ENCODE data around the gene VAC14.

VAC14 gene

DNA sequence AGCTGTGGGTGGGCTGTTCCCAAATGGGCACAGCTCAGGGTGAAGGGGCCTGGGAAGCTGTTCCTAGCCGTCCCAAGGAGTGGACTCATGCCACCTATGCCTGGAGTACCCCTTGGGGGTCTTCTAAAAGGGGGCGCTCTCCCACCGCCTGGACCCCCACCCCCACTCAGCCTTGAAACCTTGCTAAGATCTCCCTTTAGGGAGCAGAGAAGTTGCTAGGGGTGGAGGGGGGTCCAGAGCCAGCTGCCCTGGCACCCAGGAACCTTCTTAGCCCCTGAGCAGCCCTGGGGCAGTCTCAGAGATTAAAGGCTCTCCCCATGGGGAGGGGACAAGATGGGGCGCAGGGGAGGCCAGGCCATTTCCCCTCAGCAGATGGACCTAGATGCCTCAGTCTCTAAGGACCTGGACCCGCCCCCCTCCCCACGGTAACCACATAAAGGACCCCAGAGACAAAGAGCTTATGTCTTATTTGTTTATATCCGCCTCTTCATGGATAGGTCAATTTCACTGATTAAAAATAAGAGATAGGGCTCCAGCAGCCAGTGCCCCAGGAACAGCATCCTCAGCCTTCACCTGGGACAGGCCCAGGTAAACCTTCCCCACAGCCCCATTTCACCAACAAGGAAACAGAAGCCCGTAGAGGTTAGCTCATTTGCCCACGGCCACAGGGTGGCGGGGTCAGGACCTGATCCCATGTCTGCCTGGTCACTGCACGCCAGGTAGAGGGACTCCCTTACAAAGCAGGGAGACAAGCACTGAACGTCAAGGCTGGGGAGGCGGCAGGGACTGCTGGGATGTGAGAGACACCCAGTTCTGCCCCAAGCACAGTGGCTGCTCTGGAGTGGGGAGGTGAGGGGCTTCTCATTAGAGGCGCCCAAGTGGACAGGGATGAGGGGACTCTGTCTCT lies 118.5 kb downstream of the VAC14 start:
- Mint-ChIP-seq H3K27me3 (no peaks in the 10 kb centered on the region), H3K4me3 (no peak overlapping the region), H3K27ac (ENCODE audit: low read depth) (no peak overlapping the region), H3K9me3 (no peaks in the 10 kb centered on the region), H3K36me3 (ENCODE audit: insufficient read depth) (peaks cover 8% of the 10 kb centered on the region), H3K4me1 (peaks cover 15% of the 10 kb centered on the region)
- ATAC-seq (replicated peaks; ENCODE audit: extremely low read depth, poor library complexity, severe bottlenecking) (no peak), DNase-seq (ENCODE audit: low spot score in 2 of 2) (no peak)

DNA sequence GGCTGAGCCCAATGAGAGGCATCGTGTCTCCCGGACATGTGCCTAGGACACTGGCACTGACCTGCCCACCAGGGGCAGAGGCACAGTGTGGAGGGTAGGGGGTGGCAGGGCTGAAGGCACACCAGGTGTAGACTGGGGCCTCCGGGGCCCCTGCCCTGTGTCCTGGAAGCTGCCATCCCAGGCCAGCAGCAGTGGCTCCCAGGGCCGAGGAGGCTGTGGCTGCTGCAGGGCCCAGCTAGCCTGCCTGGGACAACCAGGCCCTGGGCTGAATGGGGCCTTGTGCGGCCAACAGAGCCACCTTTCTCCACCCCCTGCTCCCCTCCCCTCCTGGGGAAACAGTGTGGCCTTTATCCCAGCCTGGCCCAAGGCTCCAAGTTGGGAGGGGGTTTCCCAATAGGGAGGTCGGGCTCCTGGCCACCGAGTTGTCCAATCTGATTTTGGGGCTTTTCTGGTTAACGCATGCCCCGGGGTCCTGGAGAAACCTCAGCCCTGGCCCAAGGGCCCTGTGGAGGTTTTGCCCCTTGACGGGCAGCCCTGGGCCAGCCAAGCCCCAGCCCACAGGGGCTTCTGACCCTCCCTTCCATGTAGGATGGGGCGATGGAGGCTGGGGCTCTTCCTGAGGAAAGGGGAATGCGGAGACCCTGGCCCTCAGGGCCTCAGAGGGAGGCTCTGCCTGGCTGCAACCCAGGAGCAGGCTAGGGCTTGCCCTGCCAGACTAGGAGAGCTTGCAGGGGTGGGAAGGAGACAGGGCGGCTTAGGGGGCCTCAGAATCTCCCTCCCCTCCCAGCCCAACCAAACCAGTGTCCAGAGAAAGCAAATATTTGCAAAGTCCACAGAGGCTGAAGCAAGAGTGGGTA lies 119.3 kb downstream of the VAC14 start:
- no peak for DNase-seq (ENCODE audit: low spot score in 2 of 2)
- peaks cover 15% of the 10 kb centered on the region for H3K4me1 Mint-ChIP-seq
- no peak overlapping the region for H3K4me3 Mint-ChIP-seq
- H3K36me3 Mint-ChIP-seq (ENCODE audit: insufficient read depth) = peaks cover 12% of the 10 kb centered on the region
- no peaks in the 10 kb centered on the region for H3K9me3 Mint-ChIP-seq
- no peak for ATAC-seq (replicated peaks; ENCODE audit: extremely low read depth, poor library complexity, severe bottlenecking)
- no peak overlapping the region for H3K27ac Mint-ChIP-seq (ENCODE audit: low read depth)
- no peaks in the 10 kb centered on the region for H3K27me3 Mint-ChIP-seq

DNA sequence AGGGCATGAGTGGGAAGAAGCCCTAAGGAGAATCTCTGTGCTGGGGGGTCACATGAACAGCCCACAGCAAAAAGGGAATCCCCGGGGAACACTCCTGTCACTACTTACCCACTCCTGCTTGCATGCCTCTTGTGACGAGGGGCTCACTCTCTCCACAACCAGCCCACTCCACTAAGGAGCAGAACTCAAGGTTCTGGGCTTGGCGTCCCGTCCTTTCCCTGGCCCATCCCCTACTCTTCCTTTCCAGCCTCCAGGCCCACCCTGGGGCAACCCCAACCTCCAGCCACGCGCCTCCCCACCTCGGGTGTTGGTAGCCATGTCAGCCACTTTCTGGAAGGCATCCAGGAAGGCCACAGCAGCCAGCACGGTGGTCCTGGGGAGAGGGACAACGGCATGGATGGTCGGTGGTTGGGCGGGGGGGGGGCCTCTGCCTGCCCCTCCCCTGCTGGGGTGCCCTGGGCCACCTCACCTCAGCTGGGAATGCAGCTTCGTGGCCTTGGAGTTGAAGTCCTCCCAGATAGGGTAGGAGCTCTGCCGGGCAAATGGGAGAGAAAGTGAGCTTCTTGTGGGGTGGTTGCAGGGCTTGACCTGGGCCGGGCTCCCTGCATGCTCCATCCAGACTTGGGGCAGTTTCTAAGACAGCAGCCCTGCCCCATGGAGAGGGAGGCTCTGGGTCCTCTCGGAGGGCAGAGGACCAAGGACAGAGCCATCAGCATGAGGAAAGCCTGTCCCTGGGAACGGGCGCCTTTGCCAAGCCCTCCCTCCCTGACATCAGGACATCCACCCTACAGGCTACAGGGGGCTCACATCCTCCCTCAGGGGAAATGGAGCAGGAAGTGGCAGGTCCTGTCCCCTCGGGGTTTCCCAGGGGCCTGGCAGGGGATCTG lies 120.2 kb downstream of the VAC14 start:
- DNase-seq (ENCODE audit: low spot score in 2 of 2) (no peak), ATAC-seq (replicated peaks; ENCODE audit: extremely low read depth, poor library complexity, severe bottlenecking) (no peak)
- Mint-ChIP-seq H3K4me3 (no peak overlapping the region), H3K9me3 (no peaks in the 10 kb centered on the region), H3K4me1 (peaks cover 15% of the 10 kb centered on the region), H3K27ac (ENCODE audit: low read depth) (no peak overlapping the region), H3K36me3 (ENCODE audit: insufficient read depth) (peaks cover 13% of the 10 kb centered on the region), H3K27me3 (no peaks in the 10 kb centered on the region)

DNA sequence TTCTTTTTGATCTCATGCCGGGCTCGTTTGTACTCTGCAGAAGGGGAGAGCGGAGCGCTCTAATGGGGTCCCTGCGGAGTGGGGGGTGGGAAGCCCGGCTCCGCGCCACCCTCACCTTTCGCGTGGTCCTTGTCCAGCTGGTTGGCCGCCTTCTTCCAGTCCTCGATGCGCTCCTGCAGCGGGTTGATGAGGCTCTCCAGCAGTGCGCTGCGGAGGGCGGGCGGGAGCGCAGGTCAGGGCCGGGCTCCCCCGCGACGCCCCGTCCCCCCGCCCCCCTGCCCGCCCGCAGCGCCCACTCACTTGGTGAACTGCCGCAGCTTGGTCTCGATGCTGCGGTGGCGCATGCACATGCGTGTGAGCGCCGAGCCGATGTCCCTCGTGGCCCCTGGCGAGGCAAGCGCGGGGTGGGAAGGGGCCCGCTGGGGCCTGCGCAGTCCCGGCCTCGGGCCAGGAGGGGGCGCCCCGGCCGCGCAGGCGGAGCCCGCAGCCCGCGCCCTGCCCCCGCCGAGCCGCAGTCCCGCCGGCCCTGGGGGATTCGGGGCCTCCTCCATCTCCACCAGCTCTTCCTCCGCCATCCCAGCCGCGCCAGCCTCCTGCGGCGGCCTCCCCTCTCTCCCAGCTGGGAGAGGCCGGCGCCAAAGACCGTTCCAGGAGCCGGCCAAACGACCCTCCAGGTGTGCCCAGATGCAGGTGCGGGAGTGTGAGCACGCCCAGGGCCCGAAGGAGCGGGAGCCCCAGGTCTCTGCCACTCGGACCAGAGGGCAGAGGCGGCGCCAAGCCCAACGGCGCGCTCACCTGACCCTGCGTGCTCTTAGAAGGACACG lies 121.1 kb downstream of the VAC14 start:
- H3K27me3 Mint-ChIP-seq = no peaks in the 10 kb centered on the region
- ATAC-seq (replicated peaks; ENCODE audit: extremely low read depth, poor library complexity, severe bottlenecking) (peak; percentile 7), DNase-seq (ENCODE audit: low spot score in 2 of 2) (no peak)
- no peak overlapping the region for H3K4me3 Mint-ChIP-seq
- H3K36me3 Mint-ChIP-seq (ENCODE audit: insufficient read depth) = peaks cover 13% of the 10 kb centered on the region
- no peak overlapping the region for H3K27ac Mint-ChIP-seq (ENCODE audit: low read depth)
- no peaks in the 10 kb centered on the region for H3K9me3 Mint-ChIP-seq
- H3K4me1 Mint-ChIP-seq = peaks cover 15% of the 10 kb centered on the region

DNA sequence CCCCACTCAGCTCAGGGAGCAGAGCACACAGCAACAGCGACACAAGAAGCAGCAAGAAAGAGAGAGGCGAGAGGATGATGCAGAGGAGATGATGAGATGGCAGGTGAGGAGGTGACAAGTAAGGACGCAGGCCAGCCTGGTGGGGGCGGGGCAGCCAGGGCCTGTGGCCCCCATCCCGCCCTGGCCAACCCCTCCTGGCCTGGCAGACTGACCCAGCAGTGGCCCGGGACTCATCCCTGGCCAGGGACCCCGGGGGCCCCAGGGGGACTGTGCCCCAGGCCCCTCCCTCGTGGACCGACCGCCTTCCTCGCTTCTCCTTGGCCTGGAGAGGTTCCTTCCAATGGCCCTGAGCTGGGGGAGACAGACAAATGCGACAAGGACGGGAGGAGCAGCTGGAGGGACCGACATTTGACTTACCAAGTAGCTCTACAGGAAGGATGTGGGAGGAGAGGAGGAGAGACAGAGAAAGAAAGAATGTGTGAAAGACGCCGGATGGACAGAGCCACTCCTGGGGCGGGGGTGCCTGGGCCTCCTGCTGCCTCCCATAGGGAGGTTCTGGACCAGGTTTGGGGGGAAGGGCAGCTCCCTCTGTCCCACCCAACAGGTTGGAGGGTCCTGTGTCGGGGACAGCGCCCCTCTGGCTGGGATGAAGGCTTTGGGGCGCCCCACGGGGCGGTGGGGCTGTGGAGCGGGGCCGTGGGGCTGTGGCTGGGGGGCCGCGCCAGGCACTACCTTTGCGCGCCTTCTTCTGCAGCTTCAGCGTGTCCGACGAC lies 121.9 kb downstream of the VAC14 start:
- H3K36me3 Mint-ChIP-seq (ENCODE audit: insufficient read depth) = peaks cover 13% of the 10 kb centered on the region
- H3K4me1 Mint-ChIP-seq = peaks cover 15% of the 10 kb centered on the region
- no peaks in the 10 kb centered on the region for H3K9me3 Mint-ChIP-seq
- H3K27me3 Mint-ChIP-seq = no peaks in the 10 kb centered on the region
- H3K27ac Mint-ChIP-seq (ENCODE audit: low read depth) = peak overlapping the region; percentile 78
- peak; percentile 33 for ATAC-seq (replicated peaks; ENCODE audit: extremely low read depth, poor library complexity, severe bottlenecking)
- no peak for DNase-seq (ENCODE audit: low spot score in 2 of 2)
- peak overlapping the region; percentile 70 for H3K4me3 Mint-ChIP-seq

DNA sequence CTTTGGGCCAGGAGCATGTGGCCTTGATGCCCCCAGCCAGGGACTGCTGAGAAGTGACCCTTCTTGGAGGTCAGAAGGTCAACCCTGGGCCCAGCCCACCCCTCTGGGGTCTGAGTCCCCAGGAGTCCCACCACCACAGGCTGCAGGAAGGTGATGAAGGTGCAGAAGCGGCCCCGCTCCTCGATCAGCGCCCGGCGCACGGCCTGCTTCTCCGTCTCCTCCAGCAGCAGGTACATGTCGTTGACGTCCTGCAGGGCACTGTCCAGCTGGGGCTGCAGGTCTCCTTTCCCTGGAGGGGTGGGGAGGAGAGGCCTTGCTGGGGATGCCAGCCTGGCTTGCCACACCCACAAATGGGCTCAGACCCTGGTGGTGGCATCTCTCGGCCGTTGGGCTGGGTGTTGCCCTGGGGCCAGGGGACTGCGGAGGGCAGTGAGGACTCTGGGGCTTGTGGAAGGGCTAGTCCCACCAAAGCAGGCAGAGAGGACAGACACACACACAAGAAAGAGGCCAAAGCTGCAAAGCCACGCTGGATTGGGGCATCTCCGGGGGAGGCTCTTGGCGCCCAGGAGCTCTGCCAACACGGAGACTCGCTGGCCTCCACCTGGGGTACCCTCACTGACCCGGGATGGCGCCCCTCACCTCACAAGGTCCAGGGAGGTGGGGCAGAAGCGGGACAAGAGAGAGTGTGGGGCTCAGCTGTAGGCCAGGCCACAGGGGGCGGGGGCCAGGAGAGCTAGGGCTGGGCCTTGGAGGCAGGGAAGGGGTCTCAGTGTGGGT lies 122.6 kb downstream of the VAC14 start:
- Mint-ChIP-seq H3K27me3 (no peaks in the 10 kb centered on the region), H3K27ac (ENCODE audit: low read depth) (peak overlapping the region; percentile 78), H3K4me1 (peaks cover 15% of the 10 kb centered on the region), H3K9me3 (no peaks in the 10 kb centered on the region), H3K4me3 (peak overlapping the region; percentile 70), H3K36me3 (ENCODE audit: insufficient read depth) (peaks cover 12% of the 10 kb centered on the region)
- ATAC-seq (replicated peaks; ENCODE audit: extremely low read depth, poor library complexity, severe bottlenecking) (no peak), DNase-seq (ENCODE audit: low spot score in 2 of 2) (no peak)

DNA sequence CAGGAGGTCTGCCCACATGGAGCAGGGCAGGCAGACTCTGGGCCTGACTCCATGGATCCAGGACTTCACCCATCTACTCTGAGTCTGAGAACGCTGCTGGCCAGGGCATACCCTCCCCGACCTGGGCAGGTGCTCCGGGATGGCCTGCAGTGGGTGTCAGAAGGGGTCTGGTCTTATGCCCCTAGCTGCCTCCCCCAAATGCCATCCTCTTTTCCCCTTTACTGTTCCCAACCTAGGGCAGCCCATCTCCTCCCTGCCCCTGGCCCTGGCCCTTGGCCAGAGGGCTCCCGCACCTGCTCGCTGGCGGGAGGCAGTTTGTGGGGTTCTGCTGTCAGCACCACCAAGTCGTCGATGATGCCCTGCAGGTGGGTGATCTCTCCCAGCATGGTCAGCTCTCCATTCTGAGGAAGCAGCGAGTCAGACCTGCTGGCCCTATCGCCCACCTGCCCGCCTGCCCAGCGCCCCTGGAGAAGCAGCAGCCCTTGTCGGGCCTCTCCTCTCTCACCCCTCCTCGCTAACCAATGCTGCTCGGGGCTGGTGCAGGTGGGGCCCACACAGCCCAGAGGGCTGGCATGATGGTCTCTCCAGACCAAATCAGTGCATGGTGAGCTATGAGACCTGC lies 123.3 kb downstream of the VAC14 start:
- ATAC-seq (replicated peaks; ENCODE audit: extremely low read depth, poor library complexity, severe bottlenecking) (no peak), DNase-seq (ENCODE audit: low spot score in 2 of 2) (no peak)
- Mint-ChIP-seq H3K27ac (ENCODE audit: low read depth) (no peak overlapping the region), H3K36me3 (ENCODE audit: insufficient read depth) (peaks cover 12% of the 10 kb centered on the region), H3K4me3 (peak overlapping the region; percentile 70), H3K27me3 (no peaks in the 10 kb centered on the region), H3K9me3 (no peaks in the 10 kb centered on the region), H3K4me1 (peaks cover 15% of the 10 kb centered on the region)

DNA sequence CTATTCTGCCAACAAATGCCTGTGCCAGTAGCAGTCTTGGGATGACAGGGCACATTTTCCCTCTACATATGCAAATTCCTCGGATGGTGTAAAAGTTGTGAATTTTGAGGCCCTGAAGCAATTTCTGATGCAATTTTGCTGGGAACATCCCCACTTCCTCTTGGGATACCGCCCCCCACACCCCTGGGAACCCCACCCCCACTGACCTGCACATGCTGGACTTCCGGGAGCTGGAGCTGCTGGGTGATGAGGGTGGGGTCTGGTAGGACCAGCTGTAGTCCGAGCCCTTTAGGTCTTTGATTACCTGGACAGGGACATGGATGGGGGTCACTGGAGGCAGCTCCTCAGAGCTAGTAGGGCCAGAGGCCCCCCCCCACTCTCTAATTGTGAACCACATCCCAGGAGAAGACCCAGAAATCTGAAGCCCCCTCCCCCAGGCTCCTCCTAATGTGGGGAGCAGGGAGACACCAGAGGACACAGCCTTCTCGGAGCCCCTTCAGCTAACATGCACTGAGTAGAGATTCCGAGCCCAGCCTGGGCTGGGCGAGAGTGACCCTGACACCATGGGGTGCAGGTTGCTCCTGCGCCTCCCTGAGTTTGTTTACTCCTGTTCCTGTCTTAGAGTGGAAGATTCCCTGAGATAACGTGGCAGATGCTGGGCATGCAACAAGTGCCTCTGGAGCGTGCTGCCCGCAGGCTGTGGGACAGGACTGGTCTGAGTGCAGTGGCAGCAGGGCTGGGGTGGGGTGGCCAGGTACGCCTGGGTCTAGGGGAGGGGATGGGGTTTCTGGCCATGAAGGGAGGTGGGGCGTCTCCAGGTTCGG lies 124.1 kb downstream of the VAC14 start:
- Mint-ChIP-seq H3K27me3 (no peaks in the 10 kb centered on the region), H3K4me1 (peaks cover 15% of the 10 kb centered on the region), H3K36me3 (ENCODE audit: insufficient read depth) (peaks cover 10% of the 10 kb centered on the region), H3K27ac (ENCODE audit: low read depth) (no peak overlapping the region), H3K4me3 (no peak overlapping the region), H3K9me3 (no peaks in the 10 kb centered on the region)
- ATAC-seq (replicated peaks; ENCODE audit: extremely low read depth, poor library complexity, severe bottlenecking) (no peak), DNase-seq (ENCODE audit: low spot score in 2 of 2) (no peak)

DNA sequence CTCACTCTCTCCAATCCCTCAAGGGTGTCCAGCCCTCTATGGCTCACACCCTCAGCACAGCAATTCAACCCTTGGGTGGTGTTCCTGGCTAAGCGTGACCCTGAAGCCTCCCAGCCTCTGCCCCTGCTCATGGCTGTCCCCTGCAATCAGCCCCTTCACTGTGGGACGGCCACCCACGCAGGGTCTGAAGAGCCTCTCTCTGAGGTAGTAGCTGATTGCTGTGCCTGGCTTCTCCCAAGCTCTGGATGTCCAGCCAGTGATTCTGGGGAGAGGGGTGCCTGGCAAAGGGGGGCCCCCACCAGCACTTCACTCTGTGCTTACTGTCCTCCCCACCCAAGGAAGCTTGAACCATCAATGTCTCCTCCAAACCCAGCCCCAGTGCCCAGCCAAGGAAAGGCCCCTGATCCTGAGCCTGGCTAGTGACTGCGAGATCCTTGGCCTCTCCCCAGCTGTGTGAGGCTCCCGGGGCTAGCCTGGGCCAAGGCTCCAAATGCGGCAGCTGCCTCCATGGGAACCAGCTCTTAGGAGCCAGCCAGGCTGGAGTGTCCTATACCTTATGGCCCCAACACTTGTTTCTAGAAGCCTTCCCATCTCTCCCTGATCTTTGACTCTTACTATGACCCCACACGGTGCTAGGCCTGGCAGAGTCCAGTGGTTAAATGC lies 125.0 kb downstream of the VAC14 start:
- H3K4me3 Mint-ChIP-seq = no peak overlapping the region
- ATAC-seq (replicated peaks; ENCODE audit: extremely low read depth, poor library complexity, severe bottlenecking) (no peak), DNase-seq (ENCODE audit: low spot score in 2 of 2) (no peak)
- H3K27me3 Mint-ChIP-seq = no peaks in the 10 kb centered on the region
- H3K9me3 Mint-ChIP-seq = no peaks in the 10 kb centered on the region
- H3K4me1 Mint-ChIP-seq = peaks cover 15% of the 10 kb centered on the region
- no peak overlapping the region for H3K27ac Mint-ChIP-seq (ENCODE audit: low read depth)
- H3K36me3 Mint-ChIP-seq (ENCODE audit: insufficient read depth) = peaks cover 13% of the 10 kb centered on the region

All from central memory CD8-positive, alpha-beta T cell (primary cell).